Measurements from ENCODE around the gene HTR7. TPM values are rescaled to one million over a fixed set of nuclear protein-coding genes. Genes with fewer than 3 reads are reported as not detected.

The HTR7 gene
- total RNA-seq, 2 experiments from 2014 or later = 0.08 TPM; not detected in 1

GRCh38 chr10:90743291-90743690 lies 114.5 kb downstream of the HTR7 start:
- Mint-ChIP-seq H3K9me3 (no peaks in the 10 kb centered on the region), H3K27ac (no peak overlapping the region), H3K27me3 (peaks cover 32% of the 10 kb centered on the region), H3K4me1 (no peaks in the 10 kb centered on the region), H3K36me3 (ENCODE audit: low read depth) (no peaks in the 10 kb centered on the region), H3K4me3 (no peak overlapping the region)
- no peak for DNase-seq
- CTCF ChIA-PET = no interaction called here
- POLR2A ChIA-PET = no interaction called here

DNA sequence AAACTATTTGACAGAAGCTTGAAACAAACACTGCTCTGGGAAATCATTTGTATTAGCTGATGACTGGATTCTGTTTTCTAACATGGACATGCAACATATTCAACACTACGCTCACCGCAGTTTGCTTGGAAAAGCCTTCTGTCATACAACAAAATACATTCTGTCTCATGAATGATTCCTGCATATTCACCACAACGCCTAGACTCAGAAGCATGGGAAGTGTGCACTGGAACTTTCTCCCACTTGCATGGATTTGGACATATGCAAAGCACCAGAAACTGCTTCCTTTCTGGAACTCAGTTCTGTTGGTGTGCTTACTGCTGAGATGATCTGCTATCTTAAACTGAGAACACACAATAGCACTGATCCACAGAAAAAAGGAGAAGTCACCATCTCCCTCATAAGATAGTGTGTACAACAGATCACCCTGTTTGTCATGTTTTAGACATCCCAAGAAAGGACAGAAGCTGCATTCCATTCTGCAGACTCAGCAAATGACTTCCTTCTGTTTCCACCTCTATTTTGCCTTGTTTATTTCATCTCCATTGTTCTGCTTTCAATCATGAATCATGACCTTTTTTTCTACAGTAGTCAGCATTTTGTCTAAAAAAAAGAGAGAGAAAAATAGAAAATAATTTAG lies 115.8 kb downstream of the HTR7 start:
- Mint-ChIP-seq H3K27me3 (peaks cover 29% of the 10 kb centered on the region), H3K4me3 (no peak overlapping the region), H3K9me3 (no peaks in the 10 kb centered on the region), H3K4me1 (no peaks in the 10 kb centered on the region), H3K27ac (no peak overlapping the region), H3K36me3 (ENCODE audit: low read depth) (no peaks in the 10 kb centered on the region)
- no peak for DNase-seq
- POLR2A ChIA-PET = no interaction called here
- CTCF ChIA-PET = interaction anchor here (1.0 kb wide), 1 partner anchor 9 kb away, joined by 3 read pairs; no protein-coding TSS in a partner anchor

- H3K9me3 Mint-ChIP-seq = no peaks in the 10 kb centered on the region
- ChIA-PET CTCF (interaction anchor here (1.7 kb wide), 1 partner anchor 11 kb away, joined by 4 read pairs; no protein-coding TSS in a partner anchor), POLR2A (no interaction called here)
- no peaks in the 10 kb centered on the region for H3K4me1 Mint-ChIP-seq
- H3K27me3 Mint-ChIP-seq = peaks cover 25% of the 10 kb centered on the region
- no peak overlapping the region for H3K4me3 Mint-ChIP-seq
- H3K27ac Mint-ChIP-seq = no peak overlapping the region
- no peak for DNase-seq
- H3K36me3 Mint-ChIP-seq (ENCODE audit: low read depth) = no peaks in the 10 kb centered on the region
These were observed 117.6 kb downstream of the HTR7 start for GRCh38 chr10:90740265-90740664.

- H3K4me1 Mint-ChIP-seq = no peaks in the 10 kb centered on the region
- H3K27ac Mint-ChIP-seq = no peak overlapping the region
- no peaks in the 10 kb centered on the region for H3K36me3 Mint-ChIP-seq (ENCODE audit: low read depth)
- H3K27me3 Mint-ChIP-seq = peaks cover 21% of the 10 kb centered on the region
- no peak overlapping the region for H3K4me3 Mint-ChIP-seq
- H3K9me3 Mint-ChIP-seq = no peaks in the 10 kb centered on the region
- POLR2A ChIA-PET = no interaction called here
- CTCF ChIA-PET = no interaction called here
- DNase-seq = no peak
These were observed 119.0 kb downstream of the HTR7 start for GRCh38 chr10:90738885-90739284.

DNA sequence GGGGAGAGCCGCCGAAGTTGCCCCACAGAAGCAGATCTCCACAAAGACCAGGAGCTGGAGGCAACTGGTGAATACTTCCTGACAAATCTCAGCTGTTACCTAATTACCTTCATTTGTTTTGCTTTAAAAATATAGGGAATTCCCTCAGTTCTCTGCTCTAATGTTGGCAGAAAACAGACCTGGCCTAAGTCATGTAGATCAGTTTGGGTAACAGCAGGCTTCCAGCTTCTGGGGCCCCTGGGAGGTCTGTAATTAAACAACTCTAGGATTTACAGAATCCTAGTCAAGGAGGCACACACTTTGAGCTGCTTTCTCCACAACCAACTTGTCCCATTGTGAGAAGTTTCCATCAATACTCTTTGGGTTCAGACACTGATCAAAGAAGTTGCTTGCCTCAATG lies 123.4 kb downstream of the HTR7 start:
- Mint-ChIP-seq H3K9me3 (no peaks in the 10 kb centered on the region), H3K27ac (no peak overlapping the region), H3K4me3 (no peak overlapping the region), H3K4me1 (no peaks in the 10 kb centered on the region), H3K27me3 (peaks cover 8% of the 10 kb centered on the region), H3K36me3 (ENCODE audit: low read depth) (no peaks in the 10 kb centered on the region)
- DNase-seq = no peak
- CTCF ChIA-PET = no interaction called here
- POLR2A ChIA-PET = no interaction called here

DNA sequence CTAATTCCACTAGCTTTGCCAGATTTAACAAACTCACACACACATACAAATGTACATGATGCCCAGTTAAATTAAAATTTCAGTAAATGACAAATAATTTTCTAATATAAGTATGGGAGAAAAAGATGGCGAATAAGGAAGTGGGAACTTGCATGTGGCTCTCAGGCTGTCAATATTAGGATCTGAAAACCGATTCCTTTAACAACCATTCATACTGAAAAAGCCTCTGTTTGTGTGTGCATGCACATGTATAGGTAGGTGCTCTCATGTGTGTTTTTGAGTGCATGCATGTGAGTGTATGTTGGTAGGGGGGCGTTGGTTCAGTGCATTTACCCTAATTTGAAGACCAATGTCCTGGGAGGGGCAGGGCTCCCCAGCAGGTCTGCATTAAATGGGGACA lies 125.3 kb downstream of the HTR7 start:
- H3K36me3 Mint-ChIP-seq (ENCODE audit: low read depth) = no peaks in the 10 kb centered on the region

GRCh38 chr10:90723416-90724068 lies 134.3 kb downstream of the HTR7 start:
- no peaks in the 10 kb centered on the region for H3K36me3 Mint-ChIP-seq (ENCODE audit: low read depth)
- no peak for DNase-seq
- no peaks in the 10 kb centered on the region for H3K27me3 Mint-ChIP-seq
- H3K27ac Mint-ChIP-seq = no peak overlapping the region
- ChIA-PET CTCF (no interaction called here), POLR2A (no interaction called here)
- no peaks in the 10 kb centered on the region for H3K9me3 Mint-ChIP-seq
- H3K4me3 Mint-ChIP-seq = no peak overlapping the region
- peaks cover 3% of the 10 kb centered on the region for H3K4me1 Mint-ChIP-seq

More for the DNA sequence above, 125.3 kb downstream of the HTR7 start:
- ChIA-PET CTCF (no interaction called here), POLR2A (no interaction called here)
- H3K27me3 Mint-ChIP-seq = peaks cover 2% of the 10 kb centered on the region
- no peak overlapping the region for H3K27ac Mint-ChIP-seq
- no peak overlapping the region for H3K4me3 Mint-ChIP-seq
- H3K9me3 Mint-ChIP-seq = no peaks in the 10 kb centered on the region
- no peaks in the 10 kb centered on the region for H3K4me1 Mint-ChIP-seq
- DNase-seq = no peak

- Mint-ChIP-seq H3K9me3 (no peaks in the 10 kb centered on the region), H3K4me1 (peaks cover 3% of the 10 kb centered on the region), H3K36me3 (ENCODE audit: low read depth) (no peaks in the 10 kb centered on the region), H3K27ac (no peak overlapping the region), H3K4me3 (no peak overlapping the region), H3K27me3 (no peaks in the 10 kb centered on the region)
- POLR2A ChIA-PET = no interaction called here
- CTCF ChIA-PET = no interaction called here
- no peak for DNase-seq
These were observed 135.0 kb downstream of the HTR7 start for GRCh38 chr10:90722832-90723231.

DNA sequence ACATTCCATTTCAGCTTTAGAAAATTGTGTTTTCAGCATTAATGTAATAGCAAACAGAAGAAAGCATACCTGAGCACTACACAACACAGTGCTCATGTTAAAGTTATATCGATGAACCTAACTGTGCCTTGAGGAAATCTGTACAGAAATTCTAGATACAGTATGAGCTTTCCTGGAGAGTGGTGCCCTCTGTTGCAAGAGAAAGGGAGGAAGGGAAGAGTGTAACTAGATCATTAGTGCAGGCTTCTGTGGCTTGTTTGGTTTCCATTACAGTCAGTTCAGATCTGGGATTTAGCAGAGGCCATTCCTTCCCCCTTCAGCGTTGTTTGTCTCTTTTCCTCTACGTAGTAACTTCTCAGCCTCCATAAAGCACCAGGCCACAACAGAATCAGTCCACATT lies 139.7 kb downstream of the HTR7 start:
- ChIA-PET CTCF (no interaction called here), POLR2A (no interaction called here)
- H3K27me3 Mint-ChIP-seq = peaks cover 3% of the 10 kb centered on the region
- no peak for DNase-seq
- no peak overlapping the region for H3K4me3 Mint-ChIP-seq
- H3K9me3 Mint-ChIP-seq = no peaks in the 10 kb centered on the region
- H3K27ac Mint-ChIP-seq = no peak overlapping the region
- no peaks in the 10 kb centered on the region for H3K36me3 Mint-ChIP-seq (ENCODE audit: low read depth)
- no peaks in the 10 kb centered on the region for H3K4me1 Mint-ChIP-seq

DNA sequence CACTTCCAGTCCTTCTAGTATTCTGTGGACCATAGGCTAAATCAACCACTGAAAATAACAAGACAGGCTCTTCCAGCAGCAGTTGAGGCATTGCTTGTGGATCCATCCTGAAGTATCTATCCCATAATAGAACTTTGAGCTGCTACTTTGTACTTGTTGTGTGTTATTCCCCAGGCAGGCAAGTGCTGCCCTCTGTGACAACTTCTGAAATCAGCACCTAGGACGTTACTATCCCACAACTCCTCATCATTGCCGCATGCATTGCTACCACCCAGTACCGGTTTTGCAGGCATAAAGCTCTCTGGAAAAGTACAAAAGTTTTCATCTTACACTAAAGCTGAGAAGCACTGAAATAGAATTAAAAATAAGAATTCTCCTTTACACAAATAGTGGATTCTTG lies 145.3 kb downstream of the HTR7 start:
- Mint-ChIP-seq H3K27me3 (peaks cover 5% of the 10 kb centered on the region), H3K9me3 (no peaks in the 10 kb centered on the region), H3K4me3 (no peak overlapping the region), H3K27ac (no peak overlapping the region), H3K4me1 (no peaks in the 10 kb centered on the region), H3K36me3 (ENCODE audit: low read depth) (no peaks in the 10 kb centered on the region)
- no peak for DNase-seq
- ChIA-PET CTCF (no interaction called here), POLR2A (no interaction called here)

- ChIA-PET POLR2A (no interaction called here), CTCF (no interaction called here)
- H3K9me3 Mint-ChIP-seq = no peaks in the 10 kb centered on the region
- peaks cover 2% of the 10 kb centered on the region for H3K27me3 Mint-ChIP-seq
- H3K4me1 Mint-ChIP-seq = no peaks in the 10 kb centered on the region
- H3K4me3 Mint-ChIP-seq = no peak overlapping the region
- no peak overlapping the region for H3K27ac Mint-ChIP-seq
- no peaks in the 10 kb centered on the region for H3K36me3 Mint-ChIP-seq (ENCODE audit: low read depth)
- DNase-seq = no peak
These were observed 148.1 kb downstream of the HTR7 start for GRCh38 chr10:90709727-90710126.

DNA sequence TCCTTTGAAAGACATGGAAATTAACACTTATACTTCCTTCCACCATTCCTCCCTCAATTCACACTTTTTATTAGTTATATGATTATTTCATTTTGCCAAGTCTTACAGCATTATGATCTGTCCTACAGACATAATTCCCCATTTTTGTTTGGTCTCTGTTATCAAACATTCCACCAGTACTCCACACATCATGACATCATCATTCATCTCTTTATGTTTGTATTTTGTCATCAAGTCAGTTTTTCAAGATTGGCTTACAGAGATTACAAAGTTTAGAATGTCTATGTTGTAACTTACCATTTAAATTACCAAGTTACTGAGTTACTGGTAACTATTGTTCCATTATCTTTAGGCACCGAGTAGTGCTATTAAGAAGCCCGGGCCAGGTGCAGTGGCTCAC lies 150.2 kb downstream of the HTR7 start:
- H3K36me3 Mint-ChIP-seq (ENCODE audit: low read depth) = no peaks in the 10 kb centered on the region
- H3K4me1 Mint-ChIP-seq = no peaks in the 10 kb centered on the region
- no peak overlapping the region for H3K4me3 Mint-ChIP-seq
- ChIA-PET POLR2A (no interaction called here), CTCF (no interaction called here)
- no peak for DNase-seq
- no peaks in the 10 kb centered on the region for H3K9me3 Mint-ChIP-seq
- no peak overlapping the region for H3K27ac Mint-ChIP-seq
- peaks cover 2% of the 10 kb centered on the region for H3K27me3 Mint-ChIP-seq

DNA sequence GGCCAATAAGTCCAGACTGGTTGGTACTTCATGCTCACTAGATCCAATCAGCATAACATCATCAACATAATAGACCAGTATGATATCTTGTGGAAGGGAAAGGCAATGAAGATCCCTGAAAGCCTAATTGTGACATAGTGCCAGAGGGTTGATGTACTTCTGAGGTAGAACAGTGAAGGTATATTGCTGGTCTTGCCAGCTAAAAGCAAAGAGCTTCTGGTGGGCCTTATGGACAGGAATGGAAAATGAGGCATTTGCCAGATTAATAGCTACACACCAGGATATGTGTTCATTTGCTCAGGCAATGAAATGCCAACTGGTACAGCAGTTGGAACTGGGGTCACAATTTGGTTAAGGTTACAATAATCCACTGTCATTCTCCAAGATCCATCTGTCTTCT lies 156.4 kb downstream of the HTR7 start:
- H3K9me3 Mint-ChIP-seq = no peaks in the 10 kb centered on the region
- no peak for DNase-seq
- no peaks in the 10 kb centered on the region for H3K36me3 Mint-ChIP-seq (ENCODE audit: low read depth)
- ChIA-PET CTCF (no interaction called here), POLR2A (no interaction called here)
- H3K4me3 Mint-ChIP-seq = no peak overlapping the region
- no peaks in the 10 kb centered on the region for H3K4me1 Mint-ChIP-seq
- H3K27me3 Mint-ChIP-seq = no peaks in the 10 kb centered on the region
- H3K27ac Mint-ChIP-seq = no peak overlapping the region

DNA sequence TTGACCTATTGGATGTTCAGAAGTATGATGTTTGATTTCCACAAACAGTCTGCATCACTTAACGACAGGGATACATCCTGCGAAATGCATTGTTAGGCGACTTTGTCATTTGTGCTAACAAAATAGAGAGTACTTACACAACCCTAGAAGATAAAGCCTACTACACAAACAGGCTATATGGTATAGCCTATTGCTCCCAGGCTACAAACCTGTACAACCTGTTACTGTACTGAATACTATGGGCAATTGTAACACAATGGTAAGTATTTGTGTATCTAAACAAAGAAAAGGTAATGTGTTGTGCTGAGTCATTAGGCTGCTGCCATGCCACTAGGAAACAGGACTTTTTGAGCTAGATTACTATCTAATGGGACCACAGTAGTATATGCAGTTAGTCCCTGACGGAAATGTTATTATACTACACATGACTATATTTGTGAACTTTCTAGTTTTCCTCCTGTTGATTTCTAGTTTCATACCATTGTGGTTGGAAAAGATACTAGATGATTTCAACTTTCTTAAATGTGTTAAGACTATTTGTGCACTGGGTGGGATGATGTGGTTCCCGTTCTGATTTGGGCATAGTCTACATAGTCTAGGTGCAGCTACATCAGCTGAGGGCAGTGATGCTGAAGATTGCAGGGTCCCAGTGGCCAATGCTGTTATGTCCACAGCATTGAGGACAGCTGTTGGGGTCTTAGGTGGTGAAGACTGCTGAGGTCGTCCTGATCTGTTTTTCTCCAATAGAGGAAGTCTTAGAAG lies 161.7 kb downstream of the HTR7 start:
- ChIA-PET CTCF (no interaction called here), POLR2A (no interaction called here)
- H3K4me3 Mint-ChIP-seq = no peak overlapping the region
- no peaks in the 10 kb centered on the region for H3K36me3 Mint-ChIP-seq (ENCODE audit: low read depth)
- no peak for DNase-seq
- H3K9me3 Mint-ChIP-seq = no peaks in the 10 kb centered on the region
- no peaks in the 10 kb centered on the region for H3K4me1 Mint-ChIP-seq
- peaks cover 2% of the 10 kb centered on the region for H3K27me3 Mint-ChIP-seq
- H3K27ac Mint-ChIP-seq = no peak overlapping the region

All from activated CD4-positive, alpha-beta memory T cell treated with anti-CD3 and anti-CD28 coated beads, Interleukin-2, amount 10 ng/mL, durations not matched to agents 7 days and 5 days (primary cell).